ENCODE data around the gene PSMA5.

GRCh38 chr1:109372281-109372680, 54.0 kb downstream of the PSMA5 start:
- TF ChIP-seq CTCF (IDR thresholded peaks at IDR 0.05) = no peak
- no peak for TF ChIP-seq POLR2A (IDR thresholded peaks at IDR 0.05)

All from Peyer's patch (tissue), 4 donors.